ENCODE data around the gene ADAMTS13.

GRCh38 chr9:133377721-133378216, 44.4 kb upstream of the ADAMTS13 start:
- TF ChIP-seq POLR2A (IDR thresholded peaks at IDR 0.05) (no peak), CTCF (IDR thresholded peaks at IDR 0.05) (no peak), EP300 (IDR thresholded peaks at IDR 0.05) (no peak), POLR2AphosphoS5 (IDR thresholded peaks at IDR 0.05) (no peak)
